G401.6 (cell line): Measurements from ENCODE around the gene RUVBL2.

ENCODE experiments used
- FAIRE-seq: peaks from 2 replicates; lab custom pipeline; 2012; peaks lifted over from hg19 to GRCh38; lab: Jason Lieb, UNC

Gene RUVBL2

DNA sequence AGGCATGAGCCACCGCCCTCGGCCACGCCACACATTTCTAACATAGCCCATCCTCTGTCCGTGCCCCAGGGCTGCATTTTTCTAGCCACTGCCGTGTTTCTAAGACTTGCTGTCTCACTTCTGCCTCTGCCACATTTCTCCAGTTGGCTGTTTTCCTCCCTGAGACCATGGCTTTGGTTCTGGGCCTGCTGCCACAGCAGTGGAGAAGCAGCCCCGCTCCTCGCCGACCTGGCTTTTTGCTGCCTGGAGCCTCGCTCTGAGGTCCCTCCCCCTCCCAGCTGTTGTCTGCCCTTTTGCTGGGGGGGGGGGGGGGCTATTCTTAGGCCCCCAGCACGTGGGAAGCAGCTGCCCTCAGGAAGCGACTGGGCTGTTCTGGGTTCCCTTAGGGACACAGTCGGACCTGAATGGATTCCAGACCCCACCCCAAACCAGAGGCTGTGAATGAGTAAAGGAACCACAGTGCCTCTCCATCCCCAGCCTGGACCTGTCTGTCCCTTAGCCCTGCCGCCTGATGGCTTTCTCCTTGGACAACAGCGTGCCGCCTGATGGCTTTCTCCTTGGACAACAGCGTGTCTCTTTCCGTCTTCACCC is 3.9 kb upstream of the RUVBL2 start:
- no peak for FAIRE-seq

DNA sequence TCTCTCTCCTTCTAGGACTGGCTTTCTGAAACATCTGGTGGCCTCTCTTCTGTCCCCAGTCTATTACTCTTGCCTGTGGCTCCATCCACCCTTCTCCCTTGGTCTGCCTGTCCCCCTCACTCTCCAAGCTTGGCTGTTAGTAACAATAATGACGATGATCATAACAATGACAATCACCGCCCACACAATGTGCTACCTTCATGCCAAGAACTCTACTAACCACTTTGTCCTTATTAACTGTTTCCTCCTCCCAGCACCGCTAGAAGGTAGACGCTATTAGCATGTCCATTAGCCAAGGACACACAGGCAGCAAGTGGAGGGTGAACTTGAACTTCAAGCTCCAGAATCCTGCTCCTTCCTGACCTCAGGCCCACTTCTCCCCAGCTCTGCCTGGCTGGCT is 3.3 kb upstream of the RUVBL2 start:
- FAIRE-seq = no peak

DNA sequence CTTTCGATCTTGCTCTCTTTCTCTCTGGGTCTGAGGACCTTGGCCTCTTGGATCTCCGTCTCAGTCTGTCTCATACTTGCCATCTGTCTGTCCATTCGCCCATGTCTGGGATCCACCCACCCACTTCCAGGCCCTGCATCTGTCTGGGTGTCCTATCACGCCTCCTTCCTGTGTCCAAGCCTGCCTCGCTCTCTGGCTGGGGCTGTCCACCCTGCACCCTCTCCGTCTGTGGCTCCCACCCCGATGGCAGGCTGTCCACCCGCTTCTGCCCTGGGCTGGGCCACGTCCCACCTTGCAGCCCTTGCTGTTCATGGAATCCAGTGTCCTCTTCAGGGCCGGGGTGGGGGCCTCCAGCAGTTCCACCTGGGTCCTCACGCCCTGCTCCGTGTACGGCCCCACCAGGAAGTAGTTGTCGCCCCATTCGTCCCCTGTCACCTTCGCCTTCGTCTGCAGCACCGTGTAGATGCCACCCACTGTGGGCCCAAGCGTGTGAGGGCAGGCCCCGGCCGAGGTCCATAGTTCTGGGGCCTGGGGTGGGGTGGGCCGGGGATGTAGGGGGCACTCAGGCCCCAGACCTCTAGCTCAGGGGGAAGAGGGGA is 2.6 kb upstream of the RUVBL2 start:
- FAIRE-seq = no peak

DNA sequence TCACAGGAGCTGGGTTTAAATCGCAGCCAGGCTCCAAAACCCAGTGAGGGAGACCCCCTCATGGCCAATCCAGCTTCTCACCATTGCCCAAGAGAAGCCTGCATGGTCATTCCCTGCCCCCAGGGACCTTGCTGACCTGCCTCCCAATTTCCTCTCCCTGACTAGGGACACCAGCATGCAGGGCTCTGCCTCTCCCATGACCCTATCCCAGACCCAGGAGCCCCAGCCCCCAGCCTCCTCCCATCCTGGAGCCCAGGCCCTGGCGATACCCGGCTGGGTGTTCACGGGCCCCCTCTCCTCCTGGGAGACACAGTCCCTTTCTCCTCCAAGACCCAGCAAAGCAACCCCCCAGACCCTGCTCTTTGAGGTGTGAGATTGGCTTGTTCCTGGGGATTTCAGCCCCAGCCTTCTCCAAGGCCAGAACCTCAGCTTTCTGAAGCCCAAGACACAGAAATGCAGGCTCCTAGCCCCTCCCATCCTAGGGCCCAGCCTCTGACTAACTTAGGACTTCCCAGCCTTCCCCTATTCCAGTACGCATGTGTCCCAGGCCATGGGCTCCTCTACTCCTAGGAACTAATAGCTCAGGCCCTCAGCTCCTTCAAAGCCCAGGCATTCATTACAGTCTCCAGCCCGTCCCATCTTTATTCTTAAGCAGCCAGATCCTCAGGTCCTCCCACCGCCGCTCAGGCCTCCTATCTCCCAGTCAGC is 1.7 kb upstream of the RUVBL2 start:
- peak; percentile 62 for FAIRE-seq

DNA sequence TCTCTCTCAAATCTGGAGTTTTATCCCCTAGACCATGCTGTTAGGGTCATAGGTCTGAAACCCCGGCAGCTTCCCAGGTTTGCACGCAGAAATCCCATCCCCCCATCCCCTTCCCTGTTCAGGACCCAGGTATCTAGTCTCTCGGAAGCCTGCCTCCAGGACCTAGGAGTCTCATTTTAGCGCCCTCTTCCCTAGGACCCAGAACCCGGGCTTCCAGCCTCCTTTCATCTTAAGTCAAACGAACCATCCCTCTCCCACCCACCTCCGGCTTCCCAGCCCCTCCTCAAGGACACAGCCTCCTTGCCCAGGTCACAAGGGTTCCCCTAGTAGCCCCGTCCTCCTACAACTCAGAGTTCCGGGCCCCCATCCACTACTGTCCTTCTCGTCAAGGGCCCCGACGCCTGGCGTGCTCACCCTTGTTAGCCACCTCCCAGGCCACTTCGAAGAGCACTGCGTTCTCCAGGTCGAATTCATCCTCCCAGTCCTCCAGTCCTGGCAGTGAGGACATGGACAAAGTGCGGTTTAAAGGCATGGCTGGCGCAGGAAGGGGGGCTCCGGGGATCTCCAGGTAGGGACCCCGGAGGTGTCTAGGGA is 1.0 kb upstream of the RUVBL2 start:
- no peak for FAIRE-seq

DNA sequence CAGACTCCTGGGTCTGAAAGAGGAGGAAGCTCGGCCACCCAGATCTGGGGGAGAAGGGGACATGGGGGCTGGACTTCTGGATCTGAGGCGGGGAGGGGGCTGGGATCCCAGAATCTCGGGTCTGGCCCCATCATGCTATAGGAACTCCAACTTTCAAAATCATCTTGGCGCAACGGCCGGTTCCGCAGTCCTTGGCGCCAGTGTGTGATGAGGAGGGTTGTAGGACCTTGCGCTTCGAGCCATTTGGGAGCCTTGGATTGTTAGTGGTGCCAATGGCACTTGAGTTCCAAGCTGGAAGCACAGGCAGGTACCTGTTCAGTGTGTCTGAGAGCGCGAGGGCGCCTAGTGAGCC is 324 bp downstream of the RUVBL2 start:
- FAIRE-seq = no peak

DNA sequence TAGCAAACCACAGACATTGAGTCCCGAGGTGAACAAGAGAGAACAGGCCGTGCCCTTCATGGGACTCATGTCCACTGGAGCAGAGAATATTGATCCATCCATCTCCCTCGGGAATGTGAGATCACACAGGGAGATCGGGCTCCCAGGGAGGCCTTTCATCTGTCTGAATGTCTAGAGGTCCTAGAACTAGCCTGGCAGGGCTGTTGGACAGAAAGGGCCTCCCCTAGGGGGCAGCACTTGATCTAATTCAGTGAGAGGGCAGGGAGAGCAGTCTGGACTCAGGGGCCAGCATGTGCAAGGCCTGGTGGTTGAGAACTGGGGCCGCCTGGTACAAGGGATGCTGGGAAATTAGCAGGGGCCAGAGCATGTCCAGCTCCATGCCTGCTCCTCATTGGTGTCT is 4.3 kb downstream of the RUVBL2 start:
- FAIRE-seq = no peak

DNA sequence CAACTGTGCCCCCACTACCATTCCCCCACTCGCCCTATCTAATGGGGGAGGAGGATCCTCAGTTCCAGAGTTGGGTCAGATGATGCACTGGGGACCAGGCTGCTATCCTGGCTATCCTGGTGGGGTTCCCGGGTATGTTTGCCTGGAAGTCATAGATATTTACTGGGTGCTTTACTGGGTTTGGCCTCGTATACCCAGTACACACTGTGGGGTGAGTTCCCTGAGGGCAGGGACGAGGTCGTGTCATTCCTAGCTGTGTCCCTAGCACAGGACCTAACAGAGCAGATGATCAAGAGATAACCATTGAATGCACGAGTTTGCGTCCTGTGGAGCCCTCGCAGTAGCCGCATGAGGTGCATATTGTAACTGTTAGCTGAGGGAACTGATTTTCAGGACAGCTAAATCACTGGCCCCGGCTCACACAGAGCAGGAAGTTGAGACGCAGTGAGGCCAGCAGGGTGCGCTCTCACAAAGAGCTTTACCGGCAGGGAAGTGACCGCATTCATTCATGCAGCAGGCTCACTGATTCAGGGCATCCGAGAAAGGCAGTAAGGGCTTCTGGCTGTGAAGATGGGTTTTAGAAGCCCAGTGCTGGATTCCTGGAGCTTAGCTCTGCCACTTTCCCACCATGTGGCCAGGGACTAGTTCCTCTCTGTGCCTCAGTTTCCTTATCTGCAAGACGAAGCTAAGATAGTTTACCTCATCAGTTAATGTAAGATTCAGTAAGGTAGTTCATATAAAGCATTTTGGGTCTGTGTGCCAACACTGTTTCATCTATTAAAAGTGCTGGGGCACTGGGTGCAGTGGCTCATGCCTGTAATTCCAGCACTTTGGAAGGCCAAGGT is 6.0 kb downstream of the RUVBL2 start:
- peak; percentile 50 for FAIRE-seq

DNA sequence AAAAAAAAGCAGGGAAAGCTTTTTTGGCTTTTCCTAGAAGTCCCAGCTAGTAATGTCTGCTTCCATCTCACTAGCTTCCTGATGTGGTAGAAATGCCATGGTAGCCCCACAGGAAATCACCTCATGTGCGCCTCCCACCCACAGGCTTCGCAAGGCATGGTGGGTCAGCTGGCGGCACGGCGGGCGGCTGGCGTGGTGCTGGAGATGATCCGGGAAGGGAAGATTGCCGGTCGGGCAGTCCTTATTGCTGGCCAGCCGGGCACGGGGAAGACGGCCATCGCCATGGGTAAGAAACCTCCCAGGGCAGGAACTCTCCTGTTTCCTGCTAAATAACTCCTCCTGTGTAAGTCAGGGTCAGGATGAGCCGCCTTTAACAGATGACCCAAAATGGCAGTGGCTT is 10.4 kb downstream of the RUVBL2 start:
- no peak for FAIRE-seq

DNA sequence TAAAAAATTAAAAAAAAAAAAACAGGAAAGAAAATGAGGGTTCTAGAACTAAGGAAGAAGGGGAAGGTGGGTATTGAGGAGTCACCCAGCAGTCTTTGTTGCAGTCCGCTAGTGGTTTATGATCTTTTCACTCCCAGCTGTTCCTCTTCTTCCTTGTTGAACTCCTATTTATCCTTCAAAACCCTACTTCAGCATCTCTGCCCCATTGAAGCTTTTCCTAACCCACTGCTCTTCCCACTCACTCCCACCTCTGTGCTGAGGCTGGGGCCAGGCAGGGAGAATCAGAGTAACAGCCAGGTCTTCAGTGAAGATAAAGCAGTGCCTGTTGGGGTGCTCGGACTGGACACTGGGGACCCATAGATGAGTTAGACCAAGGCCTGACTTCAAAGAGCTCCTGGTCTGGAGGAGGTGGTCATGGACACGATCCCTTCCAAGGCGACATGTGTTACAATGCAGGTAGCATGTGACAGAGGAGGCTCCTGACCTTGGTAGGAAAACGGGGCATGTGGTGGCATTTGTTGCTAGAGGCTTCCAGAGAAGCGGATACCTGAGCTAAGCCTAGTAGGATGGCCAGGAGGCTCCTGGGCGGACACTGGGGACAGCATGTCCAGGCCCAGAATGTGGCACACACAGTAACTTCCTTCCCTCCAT is 11.4 kb downstream of the RUVBL2 start:
- no peak for FAIRE-seq

DNA sequence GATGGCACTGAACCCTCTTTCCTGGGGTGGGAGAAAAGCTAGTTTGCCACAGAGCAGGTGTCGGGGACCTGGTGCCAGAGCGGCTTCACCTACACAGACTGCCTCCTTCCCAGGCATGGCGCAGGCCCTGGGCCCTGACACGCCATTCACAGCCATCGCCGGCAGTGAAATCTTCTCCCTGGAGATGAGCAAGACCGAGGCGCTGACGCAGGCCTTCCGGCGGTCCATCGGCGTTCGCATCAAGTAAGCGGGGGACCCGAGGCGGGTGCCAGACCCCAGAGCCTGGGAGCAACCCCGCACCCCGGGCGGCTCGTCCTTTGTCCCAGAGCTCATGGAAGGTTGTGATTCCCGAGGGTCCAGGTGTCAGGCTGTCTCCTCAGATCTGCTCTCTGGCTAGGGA is 13.2 kb downstream of the RUVBL2 start:
- no peak for FAIRE-seq

DNA sequence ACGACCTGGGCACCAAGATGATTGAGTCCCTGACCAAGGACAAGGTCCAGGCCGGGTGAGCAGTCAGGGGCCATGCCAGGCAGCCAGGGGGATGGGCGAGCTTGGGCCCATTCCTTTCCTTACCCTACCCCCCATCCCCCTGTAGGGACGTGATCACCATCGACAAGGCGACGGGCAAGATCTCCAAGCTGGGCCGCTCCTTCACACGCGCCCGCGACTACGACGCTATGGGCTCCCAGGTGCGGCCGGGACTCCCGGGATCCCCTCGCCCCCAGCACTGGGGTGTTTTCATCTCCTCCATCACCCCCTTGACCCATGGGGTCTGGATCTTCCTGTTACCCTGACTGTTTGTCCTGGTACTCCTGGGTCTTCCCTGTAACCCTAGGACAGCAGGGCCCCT is 16.1 kb downstream of the RUVBL2 start:
- FAIRE-seq = no peak

DNA sequence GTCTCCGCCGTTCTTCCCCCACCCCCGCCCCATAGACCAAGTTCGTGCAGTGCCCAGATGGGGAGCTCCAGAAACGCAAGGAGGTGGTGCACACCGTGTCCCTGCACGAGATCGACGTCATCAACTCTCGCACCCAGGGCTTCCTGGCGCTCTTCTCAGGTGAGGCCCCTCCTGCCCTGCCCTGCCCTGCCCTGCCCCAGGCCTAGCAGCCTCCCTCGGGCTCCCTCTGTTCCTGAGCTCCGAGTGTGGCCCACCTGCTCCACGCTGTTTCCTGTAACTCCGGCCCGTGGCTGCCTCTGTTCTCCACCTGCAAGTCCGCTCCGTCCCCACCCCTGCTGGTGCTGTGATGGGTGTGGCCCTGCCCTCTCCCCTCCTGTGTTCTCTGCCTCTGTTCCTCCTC is 16.8 kb downstream of the RUVBL2 start:
- no peak for FAIRE-seq

DNA sequence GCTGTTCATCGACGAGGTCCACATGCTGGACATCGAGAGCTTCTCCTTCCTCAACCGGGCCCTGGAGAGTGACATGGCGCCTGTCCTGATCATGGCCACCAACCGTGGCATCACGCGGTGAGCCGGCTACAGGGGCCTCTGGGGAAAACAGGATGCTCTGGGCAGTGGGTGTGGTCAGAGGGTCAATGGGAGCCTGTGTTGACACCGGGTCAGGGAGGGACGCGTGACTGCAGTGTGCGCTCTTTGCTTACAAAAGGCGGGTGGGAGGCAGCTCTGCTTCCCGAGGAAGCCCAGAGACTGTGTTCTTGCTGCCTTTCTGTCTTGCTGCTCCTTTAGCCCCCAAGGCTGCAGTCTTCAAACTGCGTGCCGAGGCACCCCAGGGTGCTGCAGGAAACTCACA is 17.5 kb downstream of the RUVBL2 start:
- no peak for FAIRE-seq

DNA sequence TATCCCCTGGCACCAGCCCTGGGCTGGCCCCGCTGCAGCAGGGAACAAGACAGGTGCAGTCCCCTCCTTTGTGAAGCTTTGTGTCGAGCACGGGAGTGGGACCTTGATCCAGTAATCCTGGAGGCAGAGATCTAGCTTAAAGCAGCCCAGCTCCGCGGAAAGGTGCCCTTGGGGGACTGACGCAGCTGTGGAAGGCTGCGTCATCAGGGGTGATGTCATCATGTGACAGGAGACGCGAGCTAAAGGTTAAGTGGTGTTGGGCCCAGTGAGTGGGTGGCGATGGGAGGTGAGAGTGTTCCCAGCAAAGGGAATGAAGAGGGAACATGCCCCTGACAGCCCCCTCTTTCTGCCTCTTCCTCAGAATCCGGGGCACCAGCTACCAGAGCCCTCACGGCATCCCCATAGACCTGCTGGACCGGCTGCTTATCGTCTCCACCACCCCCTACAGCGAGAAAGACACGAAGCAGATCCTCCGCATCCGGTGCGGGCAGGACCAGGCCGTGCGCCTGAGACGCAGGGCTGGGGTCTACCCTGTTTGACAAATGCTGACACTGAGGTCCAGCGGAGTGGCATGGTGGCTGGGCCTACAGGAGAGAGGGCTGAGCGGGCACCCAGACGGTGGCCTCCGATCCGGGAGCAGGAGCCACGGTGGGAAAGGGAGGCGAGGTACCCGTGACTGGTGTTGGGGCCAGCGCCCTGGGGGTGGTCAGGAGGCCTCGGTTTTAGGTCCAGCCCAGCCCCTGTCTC is 20.6 kb downstream of the RUVBL2 start:
- FAIRE-seq = no peak

DNA sequence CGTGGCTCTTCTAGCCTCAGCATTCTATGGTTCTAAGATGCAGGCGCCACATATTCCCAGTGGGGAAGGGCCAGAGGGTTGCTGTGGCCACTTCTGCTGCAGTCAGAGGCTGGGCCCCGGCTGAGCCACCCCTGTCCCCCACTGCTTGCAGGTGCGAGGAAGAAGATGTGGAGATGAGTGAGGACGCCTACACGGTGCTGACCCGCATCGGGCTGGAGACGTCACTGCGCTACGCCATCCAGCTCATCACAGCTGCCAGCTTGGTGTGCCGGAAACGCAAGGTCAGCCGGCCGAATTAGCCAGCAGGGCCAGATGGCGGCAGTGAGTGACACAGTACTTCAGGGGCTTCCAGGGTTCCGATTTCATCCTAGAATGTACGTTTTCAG is 21.2 kb downstream of the RUVBL2 start:
- FAIRE-seq = no peak

DNA sequence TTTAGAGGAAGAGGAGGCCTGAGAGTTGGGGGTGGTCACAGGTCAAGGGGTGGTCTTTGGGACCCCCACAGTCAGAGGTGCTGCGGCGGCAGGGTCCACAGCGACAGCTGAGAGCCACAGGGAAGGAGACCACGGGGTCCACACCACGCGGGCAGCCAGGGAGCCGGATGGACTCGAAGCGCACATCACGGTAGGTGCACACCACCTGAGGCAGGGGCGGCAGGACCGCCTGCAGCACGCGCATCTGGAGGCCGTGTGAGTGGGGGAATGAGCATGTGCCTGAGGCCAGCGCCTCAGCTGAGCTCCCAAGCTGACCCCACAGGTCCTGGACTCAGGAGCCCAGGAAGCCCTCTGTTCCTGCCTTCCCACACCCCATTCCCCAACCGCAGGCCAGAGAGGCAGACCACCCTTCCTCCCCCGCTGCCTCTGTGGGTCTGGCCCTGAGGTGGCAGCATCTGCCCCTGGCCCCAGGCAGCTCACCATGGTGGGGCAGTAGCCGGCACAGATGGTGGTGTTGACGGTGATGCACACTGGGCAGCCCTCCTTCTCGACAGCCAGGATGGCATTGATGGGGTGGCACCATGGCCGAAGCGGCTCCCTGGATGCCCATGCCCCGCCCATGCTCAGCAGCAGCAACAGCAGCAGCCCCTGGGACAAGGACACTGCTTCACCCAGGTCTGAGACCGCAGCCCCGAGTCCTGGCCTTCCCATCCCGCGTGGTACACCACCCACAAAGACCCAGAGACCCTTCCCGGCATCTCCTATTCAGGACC is 22.6 kb downstream of the RUVBL2 start:
- no peak for FAIRE-seq

DNA sequence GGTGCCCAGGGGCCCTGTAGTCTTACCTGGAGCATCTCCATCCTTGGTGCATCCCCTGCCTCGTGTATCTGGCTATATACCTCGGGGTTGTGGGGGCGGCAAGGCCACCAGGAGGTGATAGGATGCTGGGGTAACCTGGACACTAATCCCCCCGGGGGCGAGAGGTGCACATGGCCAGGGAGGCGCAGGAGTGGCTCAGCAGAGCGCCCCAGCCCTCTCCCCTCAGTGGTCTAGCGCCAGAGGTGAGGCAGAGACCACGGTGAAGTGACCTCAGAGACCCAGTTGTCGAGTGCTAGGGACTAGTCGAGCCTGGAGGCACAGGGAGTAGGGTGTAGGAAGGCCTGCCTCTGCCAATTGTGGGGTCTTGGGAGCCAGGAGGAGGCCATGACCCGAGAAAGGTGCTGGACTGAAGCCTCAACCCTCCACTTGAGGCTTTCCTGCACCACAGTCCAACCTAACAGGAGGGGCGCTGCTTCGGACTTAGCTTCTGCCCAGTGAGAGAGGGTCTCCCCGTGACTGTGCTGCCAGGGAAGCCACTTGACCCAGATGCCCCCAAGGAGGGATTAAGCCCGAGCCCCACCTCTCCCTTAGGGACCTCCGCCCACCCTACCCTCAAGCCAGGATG is 23.5 kb downstream of the RUVBL2 start, which contains the start of gene LHB:
Gene LHB (minus strand): TSS at position 51 of the 625 bp plus-strand sequence. CDS start 10 bp downstream, at position 41.
- FAIRE-seq = no peak

DNA sequence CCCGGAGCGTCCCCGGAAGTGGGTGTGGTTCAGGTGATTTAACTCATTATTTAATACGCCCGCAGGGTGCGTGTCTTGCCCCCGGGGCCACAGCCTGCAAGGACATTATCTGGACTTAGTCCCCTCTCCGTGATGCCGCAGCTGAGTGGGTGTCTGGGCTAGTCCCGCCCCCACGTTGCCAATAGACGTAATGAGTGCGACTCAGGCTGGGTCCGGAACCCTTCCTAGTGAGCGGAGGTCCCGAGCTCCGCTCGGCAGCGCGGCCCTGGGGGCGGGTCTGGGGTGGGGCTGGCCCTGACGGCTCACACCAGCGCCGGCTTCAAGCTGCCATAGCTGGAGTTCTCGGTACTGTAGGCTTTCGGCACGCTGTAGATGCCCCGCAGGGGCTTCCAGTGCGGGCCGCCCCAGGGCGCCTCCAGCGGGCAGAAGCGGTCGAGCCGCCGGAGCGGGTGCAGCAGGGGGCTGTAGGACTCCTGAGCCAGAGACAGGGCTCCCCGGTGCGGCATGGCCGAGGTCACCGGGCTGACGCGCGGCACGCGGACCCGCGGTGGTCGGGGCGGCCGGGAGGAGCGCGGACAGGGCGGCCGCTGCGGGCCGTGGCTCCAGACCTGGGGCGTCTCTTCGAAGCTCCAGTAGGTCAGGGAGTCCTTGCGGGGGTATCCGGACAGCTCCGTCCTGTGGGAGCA is 24.1 kb downstream of the RUVBL2 start:
- no peak for FAIRE-seq
